ENCODE measurements around the gene ACSF2.
A peak's percentile ranks its signal among the peaks of the same experiment; 100 is the strongest.

The ACSF2 gene

GRCh38 chr17:50508573-50509460 is 82.8 kb downstream of the ACSF2 start:
- ATAC-seq: peak; percentile 20; the same call in 2 of the 3 replicates

DNA sequence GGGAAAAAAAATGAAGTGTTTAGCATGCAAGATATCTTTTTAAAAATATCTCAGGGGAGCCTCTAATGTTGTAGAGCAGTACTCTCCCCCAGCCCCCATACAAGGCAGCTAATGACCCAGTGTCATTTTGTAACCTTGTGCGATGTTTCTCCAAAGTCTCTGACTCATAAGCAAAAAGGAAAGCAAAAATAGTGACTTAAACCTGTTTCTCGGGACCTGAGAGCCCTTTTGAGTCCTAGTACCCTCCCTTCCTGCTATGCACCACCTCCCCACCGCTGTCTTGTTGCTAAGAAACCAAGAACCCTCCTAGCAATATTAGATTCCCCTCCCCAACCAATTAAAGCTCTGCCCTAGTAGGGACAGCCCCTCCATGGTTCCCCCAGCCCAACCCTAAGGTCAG is 85.0 kb downstream of the ACSF2 start:
- ATAC-seq: no peak
- TF ChIP-seq TOX (CRISPR knock-in tag; IDR thresholded peaks at IDR 0.05; ENCODE audit: borderline replicate concordance): no peak

More at GRCh38 chr17:50508573-50509460, 82.8 kb downstream of the ACSF2 start:
- peak; percentile 66; the same call in 1 of the 2 replicates for TF ChIP-seq ZFP3 (CRISPR knock-in tag; IDR thresholded peaks at IDR 0.05)
- TF ChIP-seq, protein P1, sequence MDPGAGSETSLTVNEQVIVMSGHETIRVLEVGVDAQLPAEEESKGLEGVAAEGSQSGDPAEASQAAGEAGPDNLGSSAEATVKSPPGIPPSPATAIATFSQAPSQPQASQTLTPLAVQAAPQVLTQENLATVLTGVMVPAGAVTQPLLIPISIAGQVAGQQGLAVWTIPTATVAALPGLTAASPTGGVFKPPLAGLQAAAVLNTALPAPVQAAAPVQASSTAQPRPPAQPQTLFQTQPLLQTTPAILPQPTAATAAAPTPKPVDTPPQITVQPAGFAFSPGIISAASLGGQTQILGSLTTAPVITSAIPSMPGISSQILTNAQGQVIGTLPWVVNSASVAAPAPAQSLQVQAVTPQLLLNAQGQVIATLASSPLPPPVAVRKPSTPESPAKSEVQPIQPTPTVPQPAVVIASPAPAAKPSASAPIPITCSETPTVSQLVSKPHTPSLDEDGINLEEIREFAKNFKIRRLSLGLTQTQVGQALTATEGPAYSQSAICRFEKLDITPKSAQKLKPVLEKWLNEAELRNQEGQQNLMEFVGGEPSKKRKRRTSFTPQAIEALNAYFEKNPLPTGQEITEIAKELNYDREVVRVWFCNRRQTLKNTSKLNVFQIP (CRISPR knock-in tag; IDR thresholded peaks at IDR 0.05; ENCODE audit: borderline replicate concordance, low read depth): no peak

DNA sequence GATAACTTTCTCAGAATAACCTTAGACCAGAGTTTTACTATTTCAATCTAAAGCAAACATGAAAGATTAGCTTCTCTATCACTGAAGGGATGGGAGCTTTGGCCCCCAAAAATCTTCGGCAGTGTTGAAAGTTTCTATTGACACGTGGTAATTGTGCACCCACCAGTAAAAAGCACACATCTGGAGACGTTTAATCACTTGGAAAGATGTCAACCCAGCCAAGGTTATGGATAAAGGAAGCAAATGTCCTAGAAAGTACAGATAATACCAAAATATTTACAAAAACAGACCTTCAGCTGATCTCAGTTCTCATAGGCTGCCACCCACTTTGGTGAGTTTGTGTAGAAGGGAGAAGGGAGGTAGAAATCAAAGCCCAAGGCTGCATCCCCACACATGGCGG is 87.5 kb downstream of the ACSF2 start:
- ATAC-seq: no peak
- no peak for TF ChIP-seq BACH2 (CRISPR knock-in tag; IDR thresholded peaks at IDR 0.05; ENCODE audit: borderline replicate concordance)

DNA sequence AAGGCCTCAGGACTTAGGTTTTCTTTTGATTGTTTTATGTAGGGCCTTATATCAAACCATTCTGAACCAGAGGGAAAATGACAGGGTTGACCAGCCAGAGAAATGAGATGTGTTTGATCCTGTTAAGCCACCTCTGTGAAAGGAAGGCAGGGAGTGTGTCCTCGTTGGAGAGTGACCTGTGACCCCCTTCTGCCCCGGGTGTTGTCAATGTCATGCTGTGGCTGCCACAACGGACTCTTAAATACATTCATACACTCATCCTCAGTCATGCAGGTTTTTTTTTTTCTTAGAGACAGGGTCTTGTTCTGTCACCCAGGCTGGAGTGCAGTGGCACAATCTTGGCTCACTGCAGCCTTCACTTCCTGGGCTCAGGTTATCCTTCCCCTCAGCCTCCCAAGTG is 88.4 kb downstream of the ACSF2 start:
- no peak for ATAC-seq
- TF ChIP-seq OSR1 (CRISPR knock-in tag; IDR thresholded peaks at IDR 0.05) (no peak), RARB (CRISPR knock-in tag; IDR thresholded peaks at IDR 0.05) (no peak), ZNF565 (CRISPR knock-in tag; conservative IDR thresholded peaks at IDR 0.05; ENCODE audit: low read depth) (no peak)
- TF ChIP-seq, protein P2, sequence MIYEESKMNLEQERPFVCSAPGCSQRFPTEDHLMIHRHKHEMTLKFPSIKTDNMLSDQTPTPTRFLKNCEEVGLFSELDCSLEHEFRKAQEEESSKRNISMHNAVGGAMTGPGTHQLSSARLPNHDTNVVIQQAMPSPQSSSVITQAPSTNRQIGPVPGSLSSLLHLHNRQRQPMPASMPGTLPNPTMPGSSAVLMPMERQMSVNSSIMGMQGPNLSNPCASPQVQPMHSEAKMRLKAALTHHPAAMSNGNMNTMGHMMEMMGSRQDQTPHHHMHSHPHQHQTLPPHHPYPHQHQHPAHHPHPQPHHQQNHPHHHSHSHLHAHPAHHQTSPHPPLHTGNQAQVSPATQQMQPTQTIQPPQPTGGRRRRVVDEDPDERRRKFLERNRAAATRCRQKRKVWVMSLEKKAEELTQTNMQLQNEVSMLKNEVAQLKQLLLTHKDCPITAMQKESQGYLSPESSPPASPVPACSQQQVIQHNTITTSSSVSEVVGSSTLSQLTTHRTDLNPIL (CRISPR knock-in tag; IDR thresholded peaks at IDR 0.05; ENCODE audit: low read depth): no peak

DNA sequence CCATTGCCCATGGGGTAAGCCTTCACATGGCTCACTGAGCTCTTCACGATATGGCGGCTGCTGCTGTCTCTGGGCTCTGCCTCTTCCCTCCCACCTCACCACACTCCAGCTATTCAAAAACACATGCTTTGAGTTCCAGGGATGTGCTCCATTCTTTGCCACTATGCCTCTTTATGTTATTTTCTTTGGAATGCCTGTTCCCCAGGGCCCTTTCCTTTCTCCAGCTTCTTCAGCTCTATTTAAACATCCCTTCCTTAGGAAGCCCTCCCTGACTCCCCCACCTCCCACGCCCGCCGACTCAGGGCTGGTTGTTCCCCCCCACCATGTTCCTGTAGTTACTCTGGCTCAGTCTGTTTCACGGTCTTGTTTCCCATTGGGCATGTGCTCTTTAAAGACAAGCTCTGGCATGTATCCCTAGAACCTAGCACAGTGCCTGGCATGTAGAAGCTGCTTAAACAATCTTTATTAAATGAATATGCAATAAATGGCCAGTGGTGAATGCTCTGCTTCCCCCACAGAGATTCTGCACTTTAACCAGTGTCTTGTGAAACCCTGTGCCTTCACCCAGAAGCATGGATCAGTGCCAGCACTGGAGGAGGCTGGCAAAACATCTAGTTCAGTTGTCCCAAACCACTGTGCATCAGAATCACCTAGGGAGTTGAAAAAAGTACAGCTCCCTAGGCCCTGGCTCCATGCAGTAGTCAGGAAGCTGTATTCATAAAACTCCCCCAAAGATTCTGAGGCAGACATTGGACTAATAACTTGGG is 89.1 kb downstream of the ACSF2 start:
- ATAC-seq: peak; percentile 15; the same call in 1 of the 3 replicates
- TF ChIP-seq ISL1 (CRISPR knock-in tag; IDR thresholded peaks at IDR 0.05) (no peak), SNAI2 (CRISPR knock-in tag; IDR thresholded peaks at IDR 0.05) (no peak), ZNF565 (CRISPR knock-in tag; conservative IDR thresholded peaks at IDR 0.05; ENCODE audit: low read depth) (no peak), BACH2 (CRISPR knock-in tag; IDR thresholded peaks at IDR 0.05; ENCODE audit: borderline replicate concordance) (no peak), CSRNP3 (CRISPR knock-in tag; IDR thresholded peaks at IDR 0.05) (no peak), ZC3H10 (CRISPR knock-in tag; IDR thresholded peaks at IDR 0.05) (no peak), TOX (CRISPR knock-in tag; IDR thresholded peaks at IDR 0.05; ENCODE audit: borderline replicate concordance) (no peak), RARB (CRISPR knock-in tag; IDR thresholded peaks at IDR 0.05) (no peak), TCF4 (CRISPR knock-in tag; IDR thresholded peaks at IDR 0.05; ENCODE audit: borderline replicate concordance) (no peak), ZFP30 (CRISPR knock-in tag; IDR thresholded peaks at IDR 0.05) (no peak), ZNF70 (CRISPR knock-in tag; IDR thresholded peaks at IDR 0.05) (no peak)
- TF ChIP-seq, protein P3, sequence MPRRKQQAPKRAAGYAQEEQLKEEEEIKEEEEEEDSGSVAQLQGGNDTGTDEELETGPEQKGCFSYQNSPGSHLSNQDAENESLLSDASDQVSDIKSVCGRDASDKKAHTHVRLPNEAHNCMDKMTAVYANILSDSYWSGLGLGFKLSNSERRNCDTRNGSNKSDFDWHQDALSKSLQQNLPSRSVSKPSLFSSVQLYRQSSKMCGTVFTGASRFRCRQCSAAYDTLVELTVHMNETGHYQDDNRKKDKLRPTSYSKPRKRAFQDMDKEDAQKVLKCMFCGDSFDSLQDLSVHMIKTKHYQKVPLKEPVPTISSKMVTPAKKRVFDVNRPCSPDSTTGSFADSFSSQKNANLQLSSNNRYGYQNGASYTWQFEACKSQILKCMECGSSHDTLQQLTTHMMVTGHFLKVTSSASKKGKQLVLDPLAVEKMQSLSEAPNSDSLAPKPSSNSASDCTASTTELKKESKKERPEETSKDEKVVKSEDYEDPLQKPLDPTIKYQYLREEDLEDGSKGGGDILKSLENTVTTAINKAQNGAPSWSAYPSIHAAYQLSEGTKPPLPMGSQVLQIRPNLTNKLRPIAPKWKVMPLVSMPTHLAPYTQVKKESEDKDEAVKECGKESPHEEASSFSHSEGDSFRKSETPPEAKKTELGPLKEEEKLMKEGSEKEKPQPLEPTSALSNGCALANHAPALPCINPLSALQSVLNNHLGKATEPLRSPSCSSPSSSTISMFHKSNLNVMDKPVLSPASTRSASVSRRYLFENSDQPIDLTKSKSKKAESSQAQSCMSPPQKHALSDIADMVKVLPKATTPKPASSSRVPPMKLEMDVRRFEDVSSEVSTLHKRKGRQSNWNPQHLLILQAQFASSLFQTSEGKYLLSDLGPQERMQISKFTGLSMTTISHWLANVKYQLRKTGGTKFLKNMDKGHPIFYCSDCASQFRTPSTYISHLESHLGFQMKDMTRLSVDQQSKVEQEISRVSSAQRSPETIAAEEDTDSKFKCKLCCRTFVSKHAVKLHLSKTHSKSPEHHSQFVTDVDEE (CRISPR knock-in tag; IDR thresholded peaks at IDR 0.05): no peak
- TF ChIP-seq, protein P2 (CRISPR knock-in tag; IDR thresholded peaks at IDR 0.05; ENCODE audit: low read depth): no peak

Data from SK-N-SH treated with all-trans-retinoic acid at 6 μM for 48 hours (cell line).